ENCODE measurements around the gene GPX2. TPM values are rescaled to one million over a fixed set of nuclear protein-coding genes. Genes with fewer than 3 reads are reported as not detected.

GPX2 gene
- total RNA-seq, 1 experiment from 2014 or later = not detected

- no TSS peak for BruUV-seq (replicated peaks)
- H3K27me3 ChIP-seq (replicated peaks; ENCODE audit: insufficient read depth, low read depth, low read length, poor library complexity) = peaks cover 31% of the 10 kb centered on the region
- TF ChIP-seq CTCF (conservative IDR thresholded peaks at IDR 0.05; ENCODE audit: low read depth, low read length) (no peak), EZH2 (IDR thresholded peaks at IDR 0.05; ENCODE audit: borderline replicate concordance, low read depth, low read length, poor library complexity, severe bottlenecking) (no peak)
- H3K27ac ChIP-seq (ENCODE audit: low read depth, low read length, poor library complexity, severe bottlenecking) = no peak overlapping the region
- DNase-seq (ENCODE audit: low spot score) = no peak
- no peaks in the 10 kb centered on the region for H3K36me3 ChIP-seq (ENCODE audit: insufficient read depth, low read length, poor library complexity, severe bottlenecking)
- ChIA-PET CTCF (no interaction called here), POLR2A (ENCODE audit: low non-redundant PET) (no interaction called here)
- no peak overlapping the region for H3K4me3 ChIP-seq (ENCODE audit: low read depth, low read length, poor library complexity, severe bottlenecking)
- intact Hi-C loops (cut with micrococcal nuclease; ENCODE audit: unreplicated experiment) = loop anchor here (10.0 kb wide), 1 partner anchor 535 kb away; no protein-coding TSS in a partner anchor
- H3K4me1 ChIP-seq (ENCODE audit: insufficient read depth, low read length, poor library complexity, severe bottlenecking) = no peaks in the 10 kb centered on the region
- H3K9me3 ChIP-seq (ENCODE audit: low read depth, low read length, poor library complexity, severe bottlenecking) = no peaks in the 10 kb centered on the region
These were observed 53.2 kb downstream of the GPX2 start for GRCh38 chr14:64889352-64889751.

Other genes starting within 250 kb of the GPX2 start
- 29.6 and 39.4 TPM in 2 replicates for gene PLEKHG3, start 238.3 kb downstream of the GPX2 start, total RNA-seq (2021)
- gene SPTB, start 62.8 kb downstream of the GPX2 start, total RNA-seq (2021) = 0.43 and 0.70 TPM in 2 replicates
- 61.9 and 65.2 TPM in 2 replicates for gene CHURC1, start 28.3 kb downstream of the GPX2 start, total RNA-seq (2021)
- gene RAB15, start 29.6 kb upstream of the GPX2 start, total RNA-seq (2021) = 23.6 and 26.9 TPM in 2 replicates
- gene FNTB, start 44.1 kb upstream of the GPX2 start, total RNA-seq (2021) = 22.4 and 24.0 TPM in 2 replicates
- 75.1 and 81.2 TPM in 2 replicates for gene MAX, start 159.8 kb upstream of the GPX2 start, total RNA-seq (2021)